RWPE2 (cell line): ENCODE measurements around the gene PRR29.

Experiments used
- ATAC-seq: fragments of 200-7000 bp; cut with Tn5 transposase; 3 replicates; pipeline ENCODE4 v1.9.1; 2021; ENCODE audit warnings: low read depth
- DNase-seq: peaks from one replicate; pipeline ENCODE4 v3.0.0-alpha.2; 2020; ENCODE audit warnings: low spot score
- H3K27ac ChIP-seq: fragments of 450-650 bp; 2 replicates; pipeline ENCODE4 v1.5.1; 2017; ENCODE audit warnings: mild to moderate bottlenecking; ENCODE audit not compliant: poor library complexity, severe bottlenecking
- H3K27me3 ChIP-seq: fragments of 250-450 bp; sonication (Bioruptor Pico); 2 replicates; pipeline ENCODE4 v1.5.1; 2021; ENCODE audit warnings: mild to moderate bottlenecking, moderate library complexity; ENCODE audit not compliant: insufficient read depth, poor library complexity, severe bottlenecking
- H3K36me3 ChIP-seq: fragments of 250-450 bp; sonication (Bioruptor Pico); 2 replicates; pipeline ENCODE4 v1.5.1; 2020; ENCODE audit warnings: low read depth, mild to moderate bottlenecking, moderate library complexity
- H3K4me1 ChIP-seq: fragments of 250-450 bp; sonication (Bioruptor Pico); 2 replicates; pipeline ENCODE4 v1.5.1; 2021; ENCODE audit warnings: mild to moderate bottlenecking, moderate library complexity; ENCODE audit not compliant: insufficient read depth, poor library complexity, severe bottlenecking
- H3K4me3 ChIP-seq: fragments of 250-450 bp; sonication (Bioruptor Pico); 2 replicates; pipeline ENCODE4 v1.5.1; 2021; ENCODE audit warnings: mild to moderate bottlenecking, moderate library complexity; ENCODE audit not compliant: severe bottlenecking
- H3K9me3 ChIP-seq: fragments of 250-450 bp; sonication (Bioruptor Pico); 2 replicates; pipeline ENCODE4 v1.5.1; 2021; ENCODE audit warnings: mild to moderate bottlenecking, moderate library complexity; ENCODE audit not compliant: severe bottlenecking
- CTCF ChIP-seq: fragments of 450-650 bp; IDR thresholded peaks from one replicate; pipeline ENCODE4 v1.5.1; 2017; ENCODE audit warnings: mild to moderate bottlenecking, moderate library complexity; ENCODE audit not compliant: poor library complexity, severe bottlenecking

The PRR29 gene

GRCh38 chr17:63987221-63988126 is 10.7 kb upstream of the PRR29 start:
- Histone ChIP-seq H3K36me3 (no peaks in the 10 kb centered on the region), H3K27me3 (peaks cover 12% of the 10 kb centered on the region), H3K4me3 (no peak overlapping the region), H3K27ac (no peak overlapping the region), H3K9me3 (no peaks in the 10 kb centered on the region), H3K4me1 (peaks cover 7% of the 10 kb centered on the region)
- ATAC-seq: no peak
- TF ChIP-seq CTCF: no peak
- no peak for DNase-seq

DNA sequence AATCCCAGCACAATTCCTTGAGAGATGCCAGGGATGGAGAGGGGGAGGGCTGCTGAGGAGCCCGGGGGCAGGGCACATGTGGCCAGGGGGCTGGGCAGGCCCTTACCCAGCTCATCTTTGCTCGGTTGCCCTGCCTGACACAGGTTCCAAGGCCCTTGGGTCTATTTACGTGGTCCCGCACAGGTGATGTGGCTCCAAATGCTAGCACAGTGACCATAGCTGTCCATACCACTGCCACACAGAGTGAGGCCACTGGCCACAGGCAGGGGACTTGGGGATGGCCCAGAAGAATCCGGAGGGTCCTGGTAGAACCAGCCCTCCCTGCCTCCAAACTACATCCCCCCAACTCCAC is 10.0 kb upstream of the PRR29 start:
- Histone ChIP-seq H3K27ac (no peak overlapping the region), H3K4me1 (peaks cover 7% of the 10 kb centered on the region)

DNA sequence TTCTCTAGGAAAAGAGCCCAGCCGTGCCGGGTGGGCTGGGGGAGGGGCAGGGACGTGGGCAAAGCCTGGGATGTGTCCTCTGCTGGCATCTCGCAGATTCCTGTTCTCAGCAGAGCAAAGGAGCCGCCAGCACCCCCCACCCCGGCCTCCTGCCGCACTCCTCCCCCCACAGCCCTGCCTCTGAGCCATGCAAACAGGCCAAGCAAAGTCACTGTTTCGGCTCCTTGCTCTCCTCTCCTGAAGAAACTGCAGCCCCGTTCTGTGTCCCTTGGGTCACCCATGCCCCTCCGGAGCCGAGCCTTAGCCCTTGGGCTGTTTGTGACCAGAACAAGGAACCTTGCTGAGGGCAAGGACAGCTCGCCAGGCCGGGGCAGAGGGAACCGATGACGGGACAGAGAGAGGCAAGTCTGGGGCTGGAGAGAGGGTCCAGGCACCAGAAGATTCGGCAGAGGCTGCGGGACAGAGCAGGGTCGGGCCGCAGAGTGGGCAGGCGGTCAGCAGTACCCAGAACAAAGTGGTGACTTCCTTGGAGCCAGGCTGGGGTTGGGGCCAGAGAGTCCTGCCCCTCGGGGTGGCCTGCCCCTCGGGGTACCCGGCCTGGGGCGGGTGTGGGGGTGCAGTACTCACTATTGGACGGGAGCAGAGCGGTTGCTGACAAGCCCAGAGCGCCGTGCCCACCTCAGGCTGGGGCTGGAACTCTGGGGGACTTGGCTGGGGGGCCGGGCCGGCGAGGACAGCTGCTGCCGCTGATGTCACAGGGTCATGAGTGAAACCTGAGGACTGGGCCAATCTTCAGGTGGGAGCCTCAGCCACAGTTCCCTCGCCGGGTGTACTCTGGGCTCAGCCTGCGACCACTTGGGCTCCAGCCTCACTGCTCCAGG is 9.2 kb upstream of the PRR29 start:
- ATAC-seq (no peak), DNase-seq (no peak)
- peaks cover 7% of the 10 kb centered on the region for H3K4me1 ChIP-seq
- H3K4me3 ChIP-seq: no peak overlapping the region
- H3K27me3 ChIP-seq: peaks cover 15% of the 10 kb centered on the region
- no peaks in the 10 kb centered on the region for H3K9me3 ChIP-seq
- no peak for TF ChIP-seq CTCF
- no peaks in the 10 kb centered on the region for H3K36me3 ChIP-seq
- no peak overlapping the region for H3K27ac ChIP-seq

More for the DNA sequence above, 10.0 kb upstream of the PRR29 start:
- Histone ChIP-seq H3K9me3 (no peaks in the 10 kb centered on the region), H3K4me3 (no peak overlapping the region), H3K27me3 (peaks cover 15% of the 10 kb centered on the region), H3K36me3 (no peaks in the 10 kb centered on the region)
- DNase-seq (no peak), ATAC-seq (no peak)
- no peak for TF ChIP-seq CTCF

DNA sequence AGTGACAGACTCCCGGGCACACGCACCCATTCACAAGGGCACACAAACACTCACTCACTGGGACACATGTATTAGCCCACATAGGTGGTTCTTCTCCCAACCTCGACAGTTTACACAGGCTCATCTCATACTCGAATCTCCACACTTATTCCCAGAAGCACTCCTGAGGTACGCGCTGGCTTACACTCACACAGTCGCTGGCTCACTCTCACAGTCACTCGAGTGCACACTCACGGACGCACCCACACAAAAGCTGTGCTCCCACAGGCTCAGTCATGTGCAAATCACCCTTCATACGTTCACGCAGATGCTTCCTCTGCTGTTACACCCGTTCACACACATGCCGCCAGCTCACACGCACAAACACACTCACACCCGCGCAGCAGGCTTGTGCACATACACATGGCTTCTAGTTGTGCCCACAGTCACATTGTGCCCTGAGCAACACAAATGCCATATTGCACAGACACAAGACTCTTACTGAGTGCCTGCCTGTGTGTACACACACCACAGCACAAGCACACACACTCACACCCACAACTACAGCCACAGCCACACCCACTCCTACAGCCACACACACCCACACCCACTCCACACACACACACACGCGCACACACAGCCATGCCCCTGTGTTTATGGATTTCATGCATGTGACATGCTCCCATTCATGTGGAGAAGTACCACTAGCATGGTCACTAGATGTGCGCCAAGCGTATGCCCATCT is 8.4 kb upstream of the PRR29 start:
- Histone ChIP-seq H3K9me3 (no peaks in the 10 kb centered on the region), H3K36me3 (no peaks in the 10 kb centered on the region), H3K4me1 (peaks cover 7% of the 10 kb centered on the region), H3K27ac (no peak overlapping the region), H3K4me3 (no peak overlapping the region), H3K27me3 (peaks cover 15% of the 10 kb centered on the region)
- DNase-seq: no peak
- no peak for TF ChIP-seq CTCF
- no peak for ATAC-seq
